DOHH2 (cell line): ENCODE results near the gene ANTXR1.

Experiments used
- H3F3A ChIP-seq: fragments of 200-600 bp; sonication (generic), shearing (Covaris generic); 2 replicates; pipeline ENCODE4 v1.6.0; 2016; ENCODE audit warnings: antibody characterized with exemption, mild to moderate bottlenecking; ENCODE audit not compliant: control insufficient read depth, insufficient read depth
- H3K27ac ChIP-seq: fragments of 200-600 bp; sonication (generic); 2 replicates; pipeline ENCODE4 v1.5.1; 2014; ENCODE audit warnings: low read depth, mild to moderate bottlenecking, low read length, moderate library complexity
- H3K27me3 ChIP-seq: fragments of 200-600 bp; sonication (generic); 2 replicates; pipeline ENCODE4 v1.6.1; 2014; ENCODE audit warnings: mild to moderate bottlenecking, low read length, mixed read lengths; ENCODE audit not compliant: control insufficient read depth
- H3K36me3 ChIP-seq: fragments of 200-600 bp; sonication (generic); 2 replicates; pipeline ENCODE4 v1.6.1; 2014; ENCODE audit warnings: mild to moderate bottlenecking, low read length, moderate library complexity, mixed read lengths; ENCODE audit not compliant: control insufficient read depth
- H3K4me1 ChIP-seq: fragments of 200-600 bp; sonication (generic); 2 replicates; pipeline ENCODE4 v1.6.1; 2014; ENCODE audit warnings: mild to moderate bottlenecking, low read length, mixed read lengths; ENCODE audit not compliant: control insufficient read depth
- H3K4me2 ChIP-seq: fragments of 200-600 bp; sonication (generic); 2 replicates; pipeline ENCODE4 v1.6.0; 2014; ENCODE audit warnings: mild to moderate bottlenecking, low read length, moderate library complexity
- H3K4me3 ChIP-seq: fragments of 200-600 bp; sonication (generic); 2 replicates; pipeline ENCODE4 v1.5.1; 2014; ENCODE audit warnings: mild to moderate bottlenecking, low read length, mixed read lengths
- H3K79me2 ChIP-seq: fragments of 200-600 bp; sonication (generic); 2 replicates; pipeline ENCODE4 v1.6.1; 2014; ENCODE audit warnings: mild to moderate bottlenecking, low read length, mixed read lengths; ENCODE audit not compliant: control insufficient read depth
- H3K9me2 ChIP-seq: fragments of 200-600 bp; sonication (generic); replicated peaks from 2 replicates; pipeline ENCODE4 v1.6.1; 2014; ENCODE audit warnings: mild to moderate bottlenecking, low read length, mixed read lengths; ENCODE audit not compliant: control insufficient read depth
- H3K9me3 ChIP-seq: fragments of 200-600 bp; sonication (generic); 2 replicates; pipeline ENCODE4 v1.6.1; 2014; ENCODE audit warnings: antibody characterized with exemption, low read length, mixed read lengths; ENCODE audit not compliant: control insufficient read depth, insufficient read depth
- H4K20me1 ChIP-seq: fragments of 200-600 bp; sonication (generic); 2 replicates; pipeline ENCODE4 v1.6.0; 2014; ENCODE audit warnings: low read depth, mild to moderate bottlenecking, antibody characterized with exemption, low read length, moderate library complexity; ENCODE audit not compliant: control insufficient read depth, insufficient read depth
- CTCF ChIP-seq: fragments of 200-600 bp; sonication (generic); IDR thresholded peaks from one replicate; pipeline ENCODE4 v1.5.1; 2014; ENCODE audit warnings: antibody characterized with exemption, mild to moderate bottlenecking, low read depth, low read length; ENCODE audit not compliant: poor library complexity, severe bottlenecking
- EZH2phosphoT487 ChIP-seq: fragments of 200-600 bp; sonication (generic); IDR thresholded peaks from 2 replicates; pipeline ENCODE4 v1.6.1; 2017; ENCODE audit warnings: borderline replicate concordance, mild to moderate bottlenecking, antibody characterized with exemption, low read length, moderate library complexity, mixed read lengths

The ANTXR1 gene

GRCh38 chr2:69244882-69245281 lies 231.9 kb downstream of the ANTXR1 start:
- no peak overlapping the region for H3K4me2 ChIP-seq
- no peaks in the 10 kb centered on the region for H3K36me3 ChIP-seq
- no peaks in the 10 kb centered on the region for H3K9me2 ChIP-seq
- H3K9me3 ChIP-seq, result no peaks in the 10 kb centered on the region
- no peaks in the 10 kb centered on the region for H4K20me1 ChIP-seq
- no peak overlapping the region for H3K4me3 ChIP-seq
- no peaks in the 10 kb centered on the region for H3K79me2 ChIP-seq
- no peaks in the 10 kb centered on the region for H3F3A ChIP-seq
- peaks cover 3% of the 10 kb centered on the region; the same call in 1 of the 2 replicates for H3K27me3 ChIP-seq
- H3K27ac ChIP-seq, result no peak overlapping the region
- no peaks in the 10 kb centered on the region for H3K4me1 ChIP-seq
- TF ChIP-seq EZH2phosphoT487 (no peak), CTCF (no peak)

- Histone ChIP-seq H3K9me2 (no peaks in the 10 kb centered on the region), H3K36me3 (no peaks in the 10 kb centered on the region), H3K4me3 (no peak overlapping the region), H3F3A (no peaks in the 10 kb centered on the region), H3K79me2 (no peaks in the 10 kb centered on the region), H4K20me1 (no peaks in the 10 kb centered on the region), H3K27ac (no peak overlapping the region), H3K9me3 (no peaks in the 10 kb centered on the region), H3K4me1 (no peaks in the 10 kb centered on the region), H3K4me2 (no peak overlapping the region), H3K27me3 (no peaks in the 10 kb centered on the region)
- TF ChIP-seq EZH2phosphoT487, result no peak
- no peak for TF ChIP-seq CTCF
Measured at GRCh38 chr2:69247583-69247982, 234.6 kb downstream of the ANTXR1 start.

- Histone ChIP-seq H3K36me3 (no peaks in the 10 kb centered on the region), H3K27me3 (no peaks in the 10 kb centered on the region), H3F3A (no peaks in the 10 kb centered on the region), H4K20me1 (no peaks in the 10 kb centered on the region), H3K79me2 (no peaks in the 10 kb centered on the region), H3K9me3 (no peaks in the 10 kb centered on the region), H3K4me1 (no peaks in the 10 kb centered on the region), H3K4me2 (no peak overlapping the region), H3K4me3 (no peak overlapping the region), H3K27ac (no peak overlapping the region), H3K9me2 (no peaks in the 10 kb centered on the region)
- TF ChIP-seq CTCF (no peak), EZH2phosphoT487 (no peak)
Measured at GRCh38 chr2:69248232-69248631, 235.3 kb downstream of the ANTXR1 start.

GRCh38 chr2:69250981-69251380 lies 238.0 kb downstream of the ANTXR1 start:
- TF ChIP-seq CTCF, result no peak
- no peak for TF ChIP-seq EZH2phosphoT487
- no peaks in the 10 kb centered on the region for H3K9me3 ChIP-seq
- H3K4me3 ChIP-seq, result no peak overlapping the region
- H3F3A ChIP-seq, result no peaks in the 10 kb centered on the region
- H4K20me1 ChIP-seq, result no peaks in the 10 kb centered on the region
- no peaks in the 10 kb centered on the region for H3K36me3 ChIP-seq
- no peak overlapping the region for H3K27ac ChIP-seq
- no peaks in the 10 kb centered on the region for H3K9me2 ChIP-seq
- no peaks in the 10 kb centered on the region for H3K27me3 ChIP-seq
- no peak overlapping the region for H3K4me2 ChIP-seq
- no peaks in the 10 kb centered on the region for H3K79me2 ChIP-seq
- H3K4me1 ChIP-seq, result no peaks in the 10 kb centered on the region
